Left ventricle myocardium inferior (tissue), 1 donor: ENCODE results near the gene NAT16. TPM values are rescaled to one million over a fixed set of nuclear protein-coding genes. Genes with fewer than 3 reads are reported as not detected.

Source experiments
- DNase-seq: peaks from one replicate; pipeline ENCODE4 v3.0.0-alpha.2; 2020
- H3K27ac ChIP-seq: fragments of 200-600 bp; replicated peaks from 2 replicates; pipeline ENCODE4 v1.8.0; 2021
- H3K27me3 ChIP-seq: fragments of 200-600 bp; 2 replicates; pipeline ENCODE4 v1.8.0; 2021; ENCODE audit warnings: low read depth
- H3K36me3 ChIP-seq: fragments of 200-600 bp; 2 replicates; pipeline ENCODE4 v1.8.0; 2021
- H3K4me1 ChIP-seq: fragments of 200-600 bp; 2 replicates; pipeline ENCODE4 v1.8.0; 2021
- H3K4me3 ChIP-seq: fragments of 200-600 bp; 2 replicates; pipeline ENCODE4 v1.8.0; 2021; ENCODE audit warnings: mild to moderate bottlenecking, moderate library complexity
- H3K9me3 ChIP-seq: fragments of 200-600 bp; replicated peaks from 2 replicates; pipeline ENCODE4 v1.8.0; 2021
- CTCF ChIP-seq: fragments of 200-600 bp; IDR thresholded peaks from 2 replicates; pipeline ENCODE4 v1.8.0; 2021; ENCODE audit warnings: antibody characterized with exemption, mild to moderate bottlenecking, borderline replicate concordance
- intact Hi-C: fragments of 100-400 bp; cut with micrococcal nuclease; formaldehyde crosslinking; loops from one replicate; pipeline ENCODE4 v1.11.0; 2022
- total RNA-seq: library from RNA; stranded (reverse); fragmentation: NEBNext Ultra II Directional; extraction: Animal tissue kit (Norgen Biotek cat#: 25700); gene quantifications from one replicate; pipeline ENCODE4 v1.2.1, GENCODE V29; 2021
- donor health status: DM: no; HTN: yes; CAD: no; lungs with severe emphysema.

NAT16 gene
- total RNA-seq, 1 donor from 2014 or later, result not detected

GRCh38 chr7:101170617-101171441 is 9.3 kb downstream of the NAT16 start:
- no peak for DNase-seq
- H3K27me3 ChIP-seq, result peaks cover 100% of the 10 kb centered on the region
- intact Hi-C loops, result no loop called here
- H3K4me3 ChIP-seq, result no peak overlapping the region
- H3K27ac ChIP-seq, result no peak overlapping the region
- H3K4me1 ChIP-seq, result peaks cover 38% of the 10 kb centered on the region
- no peaks in the 10 kb centered on the region for H3K9me3 ChIP-seq
- no peak for TF ChIP-seq CTCF
- H3K36me3 ChIP-seq, result no peaks in the 10 kb centered on the region

GRCh38 chr7:101169838-101170551 is 10.1 kb downstream of the NAT16 start:
- Histone ChIP-seq H3K4me1 (peaks cover 46% of the 10 kb centered on the region), H3K27me3 (peaks cover 100% of the 10 kb centered on the region), H3K4me3 (no peak overlapping the region), H3K27ac (no peak overlapping the region), H3K36me3 (no peaks in the 10 kb centered on the region), H3K9me3 (no peaks in the 10 kb centered on the region)
- TF ChIP-seq CTCF, result peak; percentile 87
- DNase-seq, result peak; percentile 63
- intact Hi-C loops, result no loop called here

GRCh38 chr7:101169110-101169837 is 10.8 kb downstream of the NAT16 start:
- intact Hi-C loops, result no loop called here
- no peak overlapping the region for H3K4me3 ChIP-seq
- H3K27ac ChIP-seq, result no peak overlapping the region
- no peaks in the 10 kb centered on the region for H3K36me3 ChIP-seq
- no peaks in the 10 kb centered on the region for H3K9me3 ChIP-seq
- TF ChIP-seq CTCF, result no peak
- peaks cover 100% of the 10 kb centered on the region for H3K27me3 ChIP-seq
- no peak for DNase-seq
- H3K4me1 ChIP-seq, result peaks cover 53% of the 10 kb centered on the region

GRCh38 chr7:101168412-101169049 is 11.6 kb downstream of the NAT16 start:
- Histone ChIP-seq H3K27ac (no peak overlapping the region), H3K4me3 (no peak overlapping the region), H3K36me3 (no peaks in the 10 kb centered on the region), H3K4me1 (peaks cover 53% of the 10 kb centered on the region), H3K27me3 (peaks cover 100% of the 10 kb centered on the region), H3K9me3 (no peaks in the 10 kb centered on the region)
- TF ChIP-seq CTCF, result no peak
- DNase-seq, result no peak
- intact Hi-C loops, result no loop called here

GRCh38 chr7:101167645-101168411 is 12.3 kb downstream of the NAT16 start:
- Histone ChIP-seq H3K4me1 (peaks cover 53% of the 10 kb centered on the region), H3K9me3 (no peaks in the 10 kb centered on the region), H3K4me3 (no peak overlapping the region), H3K36me3 (no peaks in the 10 kb centered on the region), H3K27me3 (peaks cover 100% of the 10 kb centered on the region), H3K27ac (no peak overlapping the region)
- DNase-seq, result no peak
- TF ChIP-seq CTCF, result no peak
- intact Hi-C loops, result no loop called here
